ENCODE measurements around the gene BCL7A. TPM values are rescaled to one million over a fixed set of nuclear protein-coding genes. Genes with fewer than 3 reads are reported as not detected.

The BCL7A gene
- total and polyA plus RNA-seq, 2 experiments from 2014 or later, result 12.7 to 14.9 TPM

- peaks cover 3% of the 10 kb centered on the region; the same call in 1 of the 2 replicates for H3F3A ChIP-seq (replicated peaks; ENCODE audit: low read depth)
- peak overlapping the region; percentile 55; the same call in 1 of the 2 replicates for H3K27ac ChIP-seq (ENCODE audit: low read depth)
- H3K4me3 ChIP-seq, result no peak overlapping the region
- peaks cover under 1% of the 10 kb centered on the region; the same call in 1 of the 2 replicates for H3K36me3 ChIP-seq (ENCODE audit: insufficient read depth)
- DNase-seq (ENCODE audit: low spot score) (no peak), ATAC-seq (no peak)
- no peak overlapping the region for H2AFZ ChIP-seq
- no peaks in the 10 kb centered on the region for H3K9me2 ChIP-seq (ENCODE audit: insufficient read depth)
- peaks cover 22% of the 10 kb centered on the region for H3K4me1 Mint-ChIP-seq
- no peak overlapping the region for H3K4me2 ChIP-seq
- no peaks in the 10 kb centered on the region; the same call in 1 of the 3 replicates for H3K36me3 Mint-ChIP-seq (ENCODE audit: low read depth)
- no peak overlapping the region for H3K4me3 Mint-ChIP-seq
- peak overlapping the region; percentile 81 for H3K27ac Mint-ChIP-seq
- peaks cover 15% of the 10 kb centered on the region for H3K4me1 ChIP-seq (ENCODE audit: insufficient read depth)
- no peaks in the 10 kb centered on the region for H3K27me3 Mint-ChIP-seq (ENCODE audit: insufficient read depth, low read depth, poor library complexity)
- H3K9me3 Mint-ChIP-seq, result no peaks in the 10 kb centered on the region
- TF ChIP-seq CTCF (conservative IDR thresholded peaks at IDR 0.05; ENCODE audit: low read depth in 2 of 2) (no peak), ZNF462 (CRISPR knock-in tag; IDR thresholded peaks at IDR 0.05) (no peak), EZH2phosphoT487 (IDR thresholded peaks at IDR 0.05; ENCODE audit: unreplicated experiment) (no peak), ETS1 (IDR thresholded peaks at IDR 0.05) (no peak), JUNB (IDR thresholded peaks at IDR 0.05; ENCODE audit: unreplicated experiment) (no peak), ZNF114 (CRISPR knock-in tag; IDR thresholded peaks at IDR 0.05) (no peak), REST (IDR thresholded peaks at IDR 0.05; ENCODE audit: unreplicated experiment) (no peak), POLR2AphosphoS5 (IDR thresholded peaks at IDR 0.05; ENCODE audit: low read depth) (no peak), ZNF331 (CRISPR knock-in tag; IDR thresholded peaks at IDR 0.05; ENCODE audit: low read depth) (no peak), NANOG (IDR thresholded peaks at IDR 0.05; ENCODE audit: borderline replicate concordance) (no peak), EZH2 (IDR thresholded peaks at IDR 0.05; ENCODE audit: low read depth, unreplicated experiment) (no peak), STAT1 (IDR thresholded peaks at IDR 0.05; ENCODE audit: unreplicated experiment) (no peak), CREB1 (CRISPR knock-in tag; IDR thresholded peaks at IDR 0.05; ENCODE audit: low read depth) (no peak)
- peaks cover 9% of the 10 kb centered on the region for H4K20me1 ChIP-seq (replicated peaks; ENCODE audit: insufficient read depth)
- H3K79me2 ChIP-seq (replicated peaks; ENCODE audit: insufficient read depth), result peaks cover 54% of the 10 kb centered on the region
- H3K27me3 ChIP-seq (ENCODE audit: insufficient read depth), result no peaks in the 10 kb centered on the region
Observed at GRCh38 chr12:122096591-122097149, 75.0 kb downstream of the BCL7A start.
